GM19468 (cell line): Measurements from ENCODE around the gene HNRNPAB.
A peak's percentile ranks its signal among the peaks of the same experiment; 100 is the strongest.
"Not testable (repeated sequence)": the region's sequence is repeated elsewhere in the genome, so short reads cannot be mapped to it uniquely, and the experiment has no call there.

Experiments used
- ATAC-seq: cut with Tn5 transposase; IDR thresholded peaks from one replicate; pipeline ENCODE4 v1.9.1; 2021; ENCODE audit warnings: mild to moderate bottlenecking, moderate library complexity, moderate number of reproducible peaks; ENCODE audit not compliant: unreplicated experiment; ENCODE audit errors: extremely low read depth

Gene HNRNPAB

DNA sequence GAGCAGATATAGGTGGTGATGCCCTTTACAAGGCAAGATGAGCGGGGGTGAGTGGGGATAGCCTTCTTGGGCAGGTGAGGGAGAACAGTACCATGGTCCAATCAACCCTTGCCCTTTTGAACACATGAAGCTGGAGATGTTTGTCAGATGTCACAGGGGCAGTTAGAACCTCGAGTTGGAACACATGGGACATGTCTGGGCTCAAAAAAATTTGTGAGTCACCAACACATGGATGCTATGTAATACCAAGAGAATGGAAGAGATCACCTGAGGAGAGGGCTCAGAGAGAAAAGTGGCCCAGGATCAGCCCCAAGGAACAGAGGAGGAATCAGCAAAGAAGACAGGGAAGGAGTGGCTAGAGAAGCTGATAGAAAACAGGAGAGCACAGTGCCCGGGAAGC is 23.6 kb downstream of the HNRNPAB start:
- ATAC-seq = no peak

DNA sequence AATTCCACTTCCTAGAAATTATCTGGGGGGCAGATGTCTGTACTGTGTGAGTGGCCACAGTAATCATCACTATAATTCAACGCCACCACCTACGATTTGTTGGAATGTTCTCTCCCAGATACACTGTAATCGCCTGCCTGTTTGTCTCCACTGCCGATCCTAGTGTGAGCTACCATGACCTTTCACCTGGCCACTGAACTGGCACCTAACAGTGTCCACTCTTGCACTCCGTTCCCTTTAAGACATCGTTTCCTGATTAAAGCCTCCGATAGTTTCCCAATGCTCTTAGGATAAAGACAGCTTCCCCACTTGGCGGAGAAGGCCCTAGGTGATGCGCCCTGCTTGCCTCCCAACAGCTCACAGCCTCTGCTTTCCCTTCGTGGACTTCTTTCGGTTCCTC is 24.3 kb downstream of the HNRNPAB start:
- no peak for ATAC-seq

DNA sequence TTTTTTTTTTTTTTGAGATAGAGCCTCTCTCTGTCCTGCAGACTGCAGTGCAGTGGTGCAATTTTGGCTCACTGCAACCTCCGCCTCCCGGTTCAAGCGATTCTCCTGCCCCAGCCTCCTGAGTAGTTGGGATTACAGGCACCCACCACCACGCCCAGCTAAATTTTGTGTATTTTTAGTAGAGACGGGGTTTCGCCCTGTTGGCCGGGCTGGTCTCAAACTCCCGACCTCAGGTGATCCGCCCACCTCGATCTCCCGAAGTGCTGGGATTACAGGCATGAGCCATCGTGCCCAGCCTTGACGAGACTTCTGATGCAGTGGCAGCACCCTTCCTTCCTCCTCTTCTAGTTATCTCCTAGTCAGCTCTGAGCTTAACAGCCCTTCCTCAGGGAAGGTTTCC is 24.8 kb downstream of the HNRNPAB start:
- ATAC-seq = not testable (repeated sequence)

DNA sequence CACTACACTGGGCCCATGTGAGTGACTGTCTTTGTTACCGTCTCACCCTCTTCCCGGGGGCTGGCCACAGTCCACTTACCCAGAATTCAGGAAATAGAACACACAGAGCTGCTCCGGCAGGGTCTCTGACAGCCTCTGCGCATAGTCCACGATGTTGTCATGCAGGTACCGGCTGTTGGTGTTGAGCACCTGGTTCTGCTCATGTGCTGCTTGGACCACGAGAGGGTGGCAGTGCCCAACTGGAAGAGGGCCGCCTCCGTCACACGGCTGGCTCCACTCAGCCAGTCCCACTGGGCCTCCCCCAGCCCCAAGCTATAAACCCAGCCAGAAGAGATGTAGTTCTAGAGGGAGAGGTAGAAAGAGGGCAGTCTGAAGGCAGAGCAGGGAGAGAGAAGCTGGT is 25.5 kb downstream of the HNRNPAB start:
- no peak for ATAC-seq

DNA sequence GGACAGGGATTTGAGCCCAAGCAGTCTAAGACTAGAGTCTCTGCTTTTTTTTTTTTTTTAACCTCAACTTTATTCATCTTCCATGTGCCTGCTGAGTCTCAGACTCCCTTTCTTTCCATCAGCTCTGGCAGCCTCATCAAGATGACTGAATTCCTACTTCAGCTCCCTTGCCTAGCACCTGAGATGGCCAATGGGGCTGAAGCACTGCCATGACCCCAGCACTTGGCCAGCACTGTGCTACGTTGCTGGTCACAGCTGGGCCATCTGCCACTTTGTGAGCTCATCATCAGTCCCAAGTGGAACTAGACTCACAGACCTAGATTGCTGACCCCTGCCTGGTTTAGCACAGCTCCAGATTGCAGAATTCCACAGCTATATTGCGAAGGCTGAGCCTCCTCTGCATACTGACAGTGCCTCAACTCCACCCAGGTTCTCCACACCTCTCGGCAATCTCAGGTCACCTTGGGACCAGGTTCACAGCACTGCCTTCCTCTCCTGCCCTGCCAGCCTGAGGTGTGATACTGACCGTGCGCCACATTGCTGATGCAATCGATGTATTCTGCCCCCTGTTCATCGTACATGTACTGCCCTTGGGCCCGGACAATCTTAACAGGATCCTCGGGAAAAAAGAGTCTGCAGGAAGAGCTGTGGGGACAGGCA is 26.7 kb downstream of the HNRNPAB start:
- ATAC-seq = no peak

DNA sequence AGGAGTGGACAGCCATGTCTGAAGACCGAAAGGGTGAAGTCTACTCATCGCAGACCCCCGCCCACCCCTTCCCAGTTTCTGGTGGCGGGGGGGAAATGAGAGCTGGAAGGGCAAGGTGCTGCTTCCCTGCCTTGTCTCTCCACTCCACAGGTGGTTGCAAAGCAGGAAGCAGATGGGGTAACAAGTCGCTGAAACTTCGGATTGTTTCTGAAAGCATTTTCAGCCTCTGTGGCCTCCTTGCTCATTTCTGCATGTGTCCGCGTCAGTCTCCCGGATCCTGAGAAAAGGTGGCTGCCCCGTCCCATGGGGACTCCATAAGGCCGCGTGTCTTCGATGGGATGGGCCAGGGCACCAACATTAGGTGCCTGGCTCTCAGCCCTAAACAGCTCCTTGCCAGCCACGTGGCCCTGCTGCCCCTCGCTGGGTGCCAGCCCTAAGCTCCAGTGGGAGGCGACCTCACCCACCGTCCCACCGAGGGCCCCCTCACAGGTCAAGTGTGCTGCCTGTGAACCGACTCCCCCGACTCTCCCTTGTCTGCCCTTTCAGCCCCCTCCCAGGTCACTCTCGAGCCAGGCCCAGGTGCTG is 27.3 kb downstream of the HNRNPAB start:
- ATAC-seq = no peak

DNA sequence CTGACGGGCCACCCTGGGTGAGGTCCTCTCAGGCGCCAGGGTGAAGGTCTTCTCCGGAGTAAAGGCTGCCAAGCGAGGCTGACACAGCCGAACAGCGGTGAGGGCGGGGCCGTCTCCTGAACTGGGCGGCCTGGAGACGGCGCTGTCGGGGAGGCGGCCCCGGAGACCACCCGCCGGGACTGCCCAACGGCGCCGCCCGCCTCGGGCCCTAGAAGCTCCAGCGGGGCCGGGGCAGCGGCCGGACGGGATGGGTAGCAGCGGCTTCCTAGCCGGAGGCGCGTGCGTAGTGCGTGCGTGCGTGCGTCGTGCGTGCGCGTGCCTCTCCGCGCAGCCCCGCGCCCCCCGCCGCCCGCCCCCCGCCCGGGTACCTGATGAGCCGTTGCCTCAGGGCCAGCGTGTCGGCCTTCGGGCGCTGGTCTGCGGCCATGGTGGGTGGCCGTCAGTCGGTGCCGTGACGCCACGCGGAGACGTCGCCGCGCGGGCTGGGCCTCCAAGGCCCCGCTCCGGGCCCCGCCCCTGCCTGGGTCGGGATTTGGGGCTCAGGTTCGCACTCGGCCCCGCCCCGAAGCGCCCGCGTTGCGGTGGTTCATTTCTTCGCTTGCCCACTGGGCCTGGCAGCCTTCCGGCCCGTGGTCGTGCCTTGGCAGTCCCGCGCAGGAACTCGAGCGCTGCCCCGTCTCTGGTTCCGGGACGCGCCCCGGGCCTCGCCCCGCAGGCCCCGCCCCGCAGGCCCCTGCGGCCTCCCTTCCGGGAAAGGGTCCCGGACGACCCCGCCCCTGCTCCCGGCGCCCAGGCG is 28.0 kb downstream of the HNRNPAB start, which contains the start of gene PHYKPL:
TSS of gene PHYKPL (minus strand) at position 679 of the 796 bp plus-strand sequence. CDS start at position 427, 252 bp downstream.
- peak; percentile 44 for ATAC-seq

DNA sequence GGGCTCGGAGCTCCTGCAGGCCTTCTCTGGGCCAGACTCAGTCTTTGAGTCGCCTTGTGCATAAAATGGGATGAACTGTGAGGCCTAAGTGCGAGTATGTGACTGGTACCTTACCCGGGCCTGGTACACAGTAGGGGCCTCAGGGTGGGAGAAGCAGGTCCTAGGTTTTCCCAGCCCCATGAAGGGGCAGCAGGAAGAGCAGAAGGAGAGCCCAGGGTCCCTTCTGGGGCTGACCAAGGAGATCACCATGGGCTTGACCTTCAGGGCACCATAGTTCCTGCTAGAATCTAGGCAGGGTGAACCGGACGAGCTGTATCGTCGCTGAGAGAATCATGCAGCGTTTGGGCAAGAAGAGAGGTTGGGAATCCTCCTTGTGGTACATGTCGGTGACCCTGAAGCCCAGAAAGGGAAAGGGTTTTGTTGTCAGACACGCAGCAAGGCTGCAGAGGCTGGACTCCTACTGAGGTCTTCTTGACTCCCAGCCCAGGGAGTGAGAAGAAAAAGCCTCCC is 28.6 kb downstream of the HNRNPAB start:
- no peak for ATAC-seq

DNA sequence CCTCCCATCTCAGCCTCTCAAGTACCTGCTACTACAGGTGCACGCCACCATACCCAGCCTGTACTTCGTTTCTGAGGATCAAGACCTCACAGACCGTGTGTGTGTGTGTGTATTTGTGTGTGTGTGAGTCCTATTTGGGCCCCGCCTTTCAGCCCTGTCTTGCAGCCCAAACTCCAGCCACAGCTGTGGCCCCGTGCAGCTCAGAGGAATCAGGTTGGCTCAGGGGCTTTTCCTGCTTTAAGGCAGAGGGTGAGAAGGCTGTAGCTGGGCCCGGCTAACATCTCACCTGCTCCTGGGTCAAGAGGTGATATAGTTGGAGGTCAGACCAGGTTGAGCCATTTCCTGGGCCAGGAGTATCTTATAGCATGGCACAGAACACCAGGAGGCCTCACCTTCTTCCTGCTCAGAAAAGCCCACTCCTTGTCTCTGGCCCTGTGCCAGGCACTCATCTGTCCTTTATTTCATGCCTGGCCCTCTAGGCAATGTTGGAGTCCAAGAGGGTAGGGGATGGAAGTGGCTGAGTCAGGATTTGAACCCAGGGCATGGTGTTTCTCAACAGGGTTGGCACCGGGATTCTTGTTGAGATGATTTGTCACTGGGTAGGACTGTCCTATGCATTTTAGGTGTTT is 29.9 kb downstream of the HNRNPAB start:
- ATAC-seq = no peak

DNA sequence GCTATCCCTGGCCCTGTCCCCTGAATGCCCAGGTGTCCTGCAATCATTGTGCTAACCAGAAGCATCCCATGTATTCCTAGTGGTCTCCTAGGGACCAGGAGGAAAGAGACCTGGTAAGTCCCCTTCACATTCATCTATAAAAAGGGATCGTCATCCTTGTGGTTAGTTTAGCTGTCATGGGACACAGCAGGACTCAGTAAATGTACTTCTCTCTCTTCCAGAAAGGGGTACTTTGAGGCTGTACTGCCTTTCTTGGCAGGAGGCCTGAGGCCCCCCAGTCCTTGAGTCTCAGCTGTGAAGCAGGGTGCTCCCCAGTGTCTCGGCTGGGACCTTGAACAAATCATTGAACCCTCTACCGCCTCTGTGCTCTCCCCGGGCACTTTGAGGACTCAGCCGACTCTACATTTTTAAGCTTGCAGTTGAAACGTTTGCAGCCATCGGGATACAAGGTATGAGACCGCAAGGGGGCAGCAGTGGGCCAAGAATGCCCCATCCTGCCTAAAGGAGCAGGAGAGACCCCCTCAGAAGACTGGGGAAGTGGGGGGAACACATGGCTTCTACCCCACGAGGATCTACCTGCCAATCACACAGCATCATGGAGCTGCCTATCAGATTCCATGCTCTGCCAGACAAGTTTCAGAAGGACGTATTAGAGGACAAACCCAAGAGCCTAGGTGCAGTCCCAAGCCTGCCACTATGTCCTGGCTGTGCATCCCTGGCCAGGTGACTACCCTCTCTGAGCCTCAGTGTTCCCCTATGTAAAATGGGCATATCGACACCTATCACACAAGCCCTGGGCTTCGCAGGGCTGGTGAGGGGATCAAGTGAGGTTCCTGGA is 30.6 kb downstream of the HNRNPAB start:
- no peak for ATAC-seq

DNA sequence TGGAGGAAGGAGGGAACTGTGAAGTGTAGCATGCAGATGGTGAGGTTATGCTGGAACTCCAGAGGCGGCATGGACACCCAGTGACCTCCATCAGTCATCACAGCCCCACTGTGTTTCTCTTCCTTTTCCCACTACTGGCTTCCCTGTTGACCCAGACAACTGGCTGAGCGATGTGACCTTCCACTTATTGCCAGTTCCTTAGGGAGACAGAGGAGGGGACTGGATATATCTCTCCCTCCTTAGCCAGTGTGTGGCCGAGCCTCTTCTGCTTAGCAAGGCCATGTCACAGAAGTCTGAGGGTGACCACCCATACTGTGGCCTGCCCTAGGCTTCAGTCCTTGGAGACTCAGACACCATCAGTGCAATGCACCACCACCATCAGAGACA is 31.2 kb downstream of the HNRNPAB start:
- ATAC-seq = no peak

DNA sequence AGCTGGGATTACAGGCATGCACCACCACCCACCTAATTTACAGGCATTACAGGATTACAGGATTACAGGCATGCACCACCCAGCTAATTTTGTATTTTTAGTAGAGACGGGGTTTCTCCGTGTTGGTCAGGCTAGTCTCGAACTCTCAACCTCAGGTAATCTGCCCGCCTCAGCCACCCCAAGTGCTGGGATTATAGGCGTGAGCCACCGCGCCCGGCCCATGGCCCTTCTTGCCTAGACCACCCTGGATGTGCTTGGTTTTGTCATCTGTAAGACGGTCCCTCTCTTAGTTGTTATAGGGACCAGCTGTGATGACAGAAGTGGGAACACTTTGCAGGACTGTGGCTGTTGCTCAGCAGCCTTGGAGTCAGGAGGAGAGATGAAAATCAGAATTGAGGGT is 31.8 kb downstream of the HNRNPAB start:
- ATAC-seq = no peak

DNA sequence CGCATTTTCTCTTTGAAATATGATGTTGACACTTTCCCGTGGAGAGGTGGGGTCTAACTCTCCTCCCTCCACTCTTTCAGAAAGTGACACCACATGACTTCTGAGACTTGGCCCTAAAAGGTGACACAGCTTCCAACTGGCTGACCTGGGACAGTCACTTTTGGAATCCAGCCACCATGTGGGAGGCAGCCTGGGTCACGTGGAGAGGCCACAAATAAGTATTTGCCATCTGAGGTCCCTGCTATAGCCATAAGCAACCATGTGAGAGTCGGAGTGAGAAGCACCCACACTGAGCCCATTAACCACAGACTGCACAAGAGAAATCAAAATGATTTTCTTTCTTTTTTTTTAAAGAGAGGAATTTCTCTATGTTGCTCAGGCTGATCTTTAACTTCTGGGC is 32.3 kb downstream of the HNRNPAB start:
- ATAC-seq = no peak

DNA sequence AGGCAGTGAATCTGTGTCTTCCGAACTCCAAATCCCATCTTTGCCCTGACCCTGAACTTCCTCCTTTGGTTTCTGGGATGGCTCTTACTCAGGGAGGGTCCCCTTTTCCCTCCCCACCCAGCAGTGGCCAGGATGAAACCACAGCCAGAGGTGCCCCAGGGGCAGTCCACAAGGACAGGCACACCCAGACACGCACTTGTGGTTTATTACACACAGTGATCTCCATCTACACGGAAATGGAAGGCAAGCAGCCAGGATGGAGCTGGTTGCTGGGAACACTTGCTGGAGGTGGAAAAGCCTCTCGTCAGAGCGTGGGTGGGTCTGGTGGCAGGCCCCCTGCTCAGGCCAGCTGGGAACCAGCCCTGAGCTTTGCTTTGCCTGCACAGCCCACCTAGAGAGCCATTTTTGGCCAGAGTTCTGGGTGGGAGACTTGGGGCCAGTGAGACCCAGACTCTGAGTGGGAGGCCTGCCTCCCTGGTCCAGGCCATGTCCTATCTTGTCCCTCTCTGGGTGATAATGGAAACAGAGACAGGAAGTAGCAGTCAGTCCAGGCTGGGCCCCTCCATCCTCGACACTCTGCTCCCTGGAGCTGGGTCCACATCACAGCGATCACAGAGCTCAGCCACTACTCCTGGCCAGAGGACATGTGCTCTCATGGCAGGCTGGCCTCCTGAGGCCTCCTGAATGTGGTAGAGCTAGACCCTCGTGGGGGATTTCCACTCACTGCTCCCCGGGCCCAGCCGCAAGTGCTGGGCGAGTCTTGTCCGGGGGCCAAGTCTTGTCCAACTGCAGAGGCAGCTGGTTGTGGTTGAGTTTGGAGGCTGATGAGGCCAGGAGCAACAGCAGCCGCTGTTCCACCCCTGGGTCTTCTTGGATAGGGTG is 33.3 kb downstream of the HNRNPAB start:
- ATAC-seq = no peak

DNA sequence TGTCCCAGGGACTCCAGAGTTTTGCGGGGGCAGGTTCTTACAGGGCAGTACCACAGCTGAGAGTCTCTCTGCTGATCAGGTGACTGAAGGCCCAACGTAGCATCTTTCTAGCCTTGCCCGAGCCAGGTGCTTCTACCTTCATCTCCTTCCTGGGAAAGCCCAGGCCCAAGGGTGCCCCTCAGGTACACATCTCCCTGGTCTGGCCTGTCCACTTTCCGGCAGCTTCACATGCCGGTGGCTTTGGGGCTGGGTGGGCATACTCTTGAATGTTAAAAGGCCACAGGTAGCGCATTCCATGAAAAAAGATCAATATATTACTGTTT is 33.9 kb downstream of the HNRNPAB start:
- ATAC-seq = no peak

DNA sequence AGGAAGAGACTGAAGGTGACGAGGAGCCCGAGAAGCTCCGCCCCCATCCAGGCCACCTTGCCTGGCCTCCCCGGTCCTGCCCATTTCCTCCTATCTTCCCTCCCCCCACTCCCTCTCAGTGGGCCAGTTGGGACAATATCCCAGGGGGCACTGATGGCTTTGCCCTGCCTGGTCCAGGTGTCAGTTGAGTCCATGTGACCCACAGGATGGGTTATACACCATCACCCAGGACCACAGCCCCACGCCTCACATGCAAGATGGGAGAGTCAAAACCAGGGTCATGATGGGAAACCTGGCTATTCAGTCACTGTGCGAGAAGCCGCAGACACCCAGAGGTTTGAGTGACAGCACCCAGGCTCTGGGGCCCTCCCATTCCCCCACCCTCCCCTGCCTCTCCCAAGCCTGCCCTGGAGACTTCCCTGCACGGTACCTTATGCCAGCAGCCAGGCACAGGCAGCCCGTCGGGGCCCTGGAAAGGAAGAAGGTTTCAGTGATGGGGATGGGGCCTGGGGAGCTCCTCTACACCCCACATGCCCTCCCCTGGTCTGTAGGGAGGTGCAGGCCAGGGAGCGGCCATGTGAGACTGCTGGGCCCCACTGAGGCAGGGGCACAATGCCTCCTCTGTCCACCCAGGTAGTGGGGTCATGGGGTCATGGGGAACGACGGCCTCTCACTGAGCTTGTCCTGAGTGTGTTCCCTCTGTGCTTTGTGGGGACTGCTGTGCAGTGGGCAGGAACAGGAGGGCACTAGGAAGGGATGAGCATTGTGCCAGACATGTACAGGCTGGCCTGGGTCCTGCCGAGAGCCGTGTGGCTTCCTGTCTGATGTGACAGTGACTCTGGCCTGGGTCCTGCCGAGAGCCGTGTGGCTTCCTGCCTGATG is 34.6 kb downstream of the HNRNPAB start:
- ATAC-seq = no peak

DNA sequence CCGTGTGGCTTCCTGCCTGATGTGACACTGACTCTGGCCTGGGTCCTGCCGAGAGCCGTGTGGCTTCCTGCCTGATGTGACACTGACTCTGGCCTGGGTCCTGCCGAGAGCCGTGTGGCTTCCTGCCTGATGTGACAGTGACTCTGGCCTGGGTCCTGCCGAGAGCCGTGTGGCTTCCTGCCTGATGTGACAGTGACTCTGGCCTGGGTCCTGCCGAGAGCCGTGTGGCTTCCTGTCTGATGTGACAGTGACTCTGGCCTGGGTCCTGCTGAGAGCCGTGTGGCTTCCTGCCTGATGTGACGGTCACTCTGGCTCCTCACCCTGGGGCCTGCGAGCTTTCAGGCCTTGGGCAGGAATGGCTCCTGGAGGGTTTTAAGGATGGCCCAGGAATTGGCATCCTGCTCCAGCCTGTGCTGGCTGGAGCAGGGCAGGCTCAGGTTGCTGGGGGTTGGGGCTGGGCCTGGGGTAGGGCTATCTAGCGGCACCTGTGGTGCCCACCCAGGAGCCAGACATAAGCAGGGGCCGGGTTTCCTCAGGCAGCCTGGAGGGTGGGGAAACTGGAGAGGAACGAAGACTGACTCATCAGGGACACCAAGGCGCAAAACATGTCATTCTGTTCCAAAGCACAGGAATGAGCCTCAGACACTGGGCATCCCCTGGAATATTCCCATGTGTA is 35.4 kb downstream of the HNRNPAB start:
- not testable (repeated sequence) for ATAC-seq

DNA sequence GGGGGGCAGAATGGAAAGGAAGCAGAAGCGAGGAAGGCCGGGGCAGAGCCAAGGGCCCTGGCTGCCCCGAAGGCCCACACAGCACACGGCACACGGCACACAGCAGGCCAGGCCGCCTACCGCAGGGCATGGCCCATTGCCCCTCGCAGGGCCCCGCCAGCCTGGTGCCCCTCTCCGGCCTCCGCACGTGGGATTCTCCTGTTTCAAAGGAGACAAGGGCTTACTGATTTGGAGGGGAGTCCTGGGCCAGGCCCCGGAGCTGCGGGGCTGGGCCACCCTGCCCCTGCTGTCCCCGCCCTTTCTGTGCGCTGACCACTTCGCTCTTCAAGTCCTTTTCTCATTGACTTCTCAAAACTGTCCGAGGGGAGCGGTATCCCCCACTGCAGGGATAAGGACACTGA is 36.0 kb downstream of the HNRNPAB start:
- no peak for ATAC-seq
